G401 (cell line): ENCODE results near the gene FCGR2B. TPM values are rescaled to one million over a fixed set of nuclear protein-coding genes. Genes with fewer than 3 reads are reported as not detected.

ENCODE experiments used
- DNase-seq: peaks from one replicate; pipeline ENCODE4 v3.0.0-alpha.2; 2015; ENCODE audit warnings: low spot score
- in situ Hi-C: cut with HindIII; loops from 2 replicates; pipeline ENCODE4 v1.10.0; 2016; ENCODE audit warnings: low sequenced_read_pairs, mixed read lengths
- total RNA-seq: library from RNA; depleted of rRNA; stranded (reverse); fragments of >200 nt; shearing (Covaris generic); gene quantifications from 2 replicates; pipeline ENCODE4 v1.2.3, GENCODE V29; 2014; rRNA removed

The FCGR2B gene
- total RNA-seq, 1 experiment from 2014 or later, result not detected

DNA sequence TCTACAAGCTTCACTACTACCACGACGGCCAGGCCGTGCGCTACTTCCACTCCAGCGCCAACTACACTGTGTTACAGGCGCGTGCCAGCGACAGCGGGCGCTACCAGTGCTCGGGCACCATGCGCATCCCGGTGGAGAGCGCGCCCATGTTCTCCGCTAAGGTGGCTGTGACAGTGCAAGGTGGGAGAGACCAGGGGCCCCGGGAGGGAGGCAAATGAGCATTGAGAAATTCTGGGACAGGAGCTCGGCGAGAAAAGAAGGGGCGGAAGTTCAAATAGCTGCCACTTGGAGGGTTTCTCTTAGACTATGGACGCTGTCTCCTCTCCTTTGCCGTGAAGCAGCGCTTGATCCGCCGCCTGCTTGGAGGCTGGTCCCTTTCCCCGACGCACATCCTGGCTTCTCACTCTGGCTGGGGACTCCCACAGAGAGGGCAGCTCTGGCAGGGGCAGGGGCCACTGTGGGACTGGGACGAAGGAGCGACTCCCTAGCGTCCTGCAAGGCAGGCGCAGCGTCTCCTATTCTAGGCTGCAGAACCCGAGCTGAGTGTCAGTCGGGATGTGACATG is 63.0 kb downstream of the FCGR2B start:
- DNase-seq, result peak; percentile 65
- in situ Hi-C loops, result no loop called here

- DNase-seq, result peak; percentile 78
- in situ Hi-C loops, result no loop called here
Measured at GRCh38 chr1:161726473-161727255, 63.7 kb downstream of the FCGR2B start.

GRCh38 chr1:161727256-161727924 is 64.4 kb downstream of the FCGR2B start:
- peak; percentile 49 for DNase-seq
- in situ Hi-C loops, result no loop called here

Other genes with a start within 250 kb of the FCGR2B start
- gene FCGR2A, start 157.7 kb upstream of the FCGR2B start, total RNA-seq, result 0.07 TPM in 1 of 2 replicates, not detected in the other
- 0.06 and 1.1 TPM in 2 replicates for gene HSPA6, start 138.6 kb upstream of the FCGR2B start, total RNA-seq
- not detected in 2 replicates for gene FCGR3A, start 113.3 kb upstream of the FCGR2B start, total RNA-seq
- gene FCGR3B, start 32.0 kb upstream of the FCGR2B start, total RNA-seq, result not detected in 2 replicates
- gene FCRLA, start 44.1 kb downstream of the FCGR2B start, total RNA-seq, result not detected in 2 replicates
- 1.5 and 2.7 TPM in 2 replicates for gene FCRLB, start 58.4 kb downstream of the FCGR2B start, total RNA-seq
- 42.4 and 69.1 TPM in 2 replicates for gene DUSP12, start 86.6 kb downstream of the FCGR2B start, total RNA-seq
- gene ATF6, start 103.2 kb downstream of the FCGR2B start, total RNA-seq, result 12.9 and 15.2 TPM in 2 replicates